Measurements from ENCODE around the gene SP110.
"Not testable (repeated sequence)": the region's sequence is repeated elsewhere in the genome, so short reads cannot be mapped to it uniquely, and the experiment has no call there.

SP110 gene

GRCh38 chr2:230219419-230220331 lies at the start of gene SP110:
Gene SP110, minus strand, starts transcription at chr2:230219984. Its CDS starts 3,057 bp downstream, at chr2:230216927.
- DNase-seq (ENCODE audit: low spot score) = peak; percentile 92

- no peak for DNase-seq (ENCODE audit: low spot score)
These were observed 48.9 kb upstream of the SP110 start for GRCh38 chr2:230268606-230269243.

GRCh38 chr2:230267556-230267955 lies 47.8 kb upstream of the SP110 start:
- no peak for DNase-seq (ENCODE audit: low spot score)

GRCh38 chr2:230267059-230267458 lies 47.3 kb upstream of the SP110 start:
- no peak for DNase-seq (ENCODE audit: low spot score)

- no peak for DNase-seq (ENCODE audit: low spot score)
These were observed 46.9 kb upstream of the SP110 start for GRCh38 chr2:230266638-230267037.

- DNase-seq (ENCODE audit: low spot score) = not testable (repeated sequence)
These were observed 45.2 kb upstream of the SP110 start for GRCh38 chr2:230264945-230265344.

GRCh38 chr2:230262246-230262645 lies 42.5 kb upstream of the SP110 start:
- no peak for DNase-seq (ENCODE audit: low spot score)

- no peak for DNase-seq (ENCODE audit: low spot score)
These were observed 38.7 kb upstream of the SP110 start for GRCh38 chr2:230258483-230258882.

GRCh38 chr2:230256733-230257332 lies 37.0 kb upstream of the SP110 start:
- no peak for DNase-seq (ENCODE audit: low spot score)

- DNase-seq (ENCODE audit: low spot score) = no peak
These were observed 34.5 kb upstream of the SP110 start for GRCh38 chr2:230254152-230254881.

- no peak for DNase-seq (ENCODE audit: low spot score)
These were observed 30.4 kb upstream of the SP110 start for GRCh38 chr2:230250231-230250630.

GRCh38 chr2:230246206-230246605 lies 26.4 kb upstream of the SP110 start:
- no peak for DNase-seq (ENCODE audit: low spot score)

- no peak for DNase-seq (ENCODE audit: low spot score)
These were observed 24.4 kb upstream of the SP110 start for GRCh38 chr2:230244211-230244610.

GRCh38 chr2:230234845-230235244 lies 15.1 kb upstream of the SP110 start:
- DNase-seq (ENCODE audit: low spot score) = no peak

- DNase-seq (ENCODE audit: low spot score) = no peak
These were observed 14.4 kb upstream of the SP110 start for GRCh38 chr2:230234122-230234722.

GRCh38 chr2:230231251-230231650 lies 11.5 kb upstream of the SP110 start:
- no peak for DNase-seq (ENCODE audit: low spot score)

GRCh38 chr2:230230496-230231200 lies 10.9 kb upstream of the SP110 start:
- DNase-seq (ENCODE audit: low spot score) = no peak

GRCh38 chr2:230230087-230230486 lies 10.3 kb upstream of the SP110 start:
- DNase-seq (ENCODE audit: low spot score) = no peak

GRCh38 chr2:230227216-230227615 lies 7.4 kb upstream of the SP110 start:
- DNase-seq (ENCODE audit: low spot score) = peak; percentile 34

- peak; percentile 89 for DNase-seq (ENCODE audit: low spot score)
These were observed 6.3 kb upstream of the SP110 start for GRCh38 chr2:230226051-230226551.

GRCh38 chr2:230225486-230225885 lies 5.7 kb upstream of the SP110 start, which contains the start of gene SP140:
Gene SP140, plus strand, starts transcription at chr2:230225736. Its CDS starts 109 bp downstream, at chr2:230225845.
- peak; percentile 89 for DNase-seq (ENCODE audit: low spot score)
